ENCODE data around the gene UGT1A7.

GRCh38 chr2:233798335-233799086 is 116.8 kb downstream of the UGT1A7 start:
- TF ChIP-seq CTCF (IDR thresholded peaks at IDR 0.05; ENCODE audit: low read depth, low read length, poor library complexity, severe bottlenecking) (no peak), EZH2phosphoT487 (IDR thresholded peaks at IDR 0.05; ENCODE audit: borderline replicate concordance, low read length) (no peak)

Data from DOHH2 (cell line).